NCI-H1105 (cell line): ENCODE measurements around the gene KIF1B.

ENCODE experiments used
- DNase-seq: peaks from one replicate; lab custom pipeline; 2025; lab: John Stamatoyannopoulos, UW

Gene KIF1B

GRCh38 chr1:10338047-10338446, 127.7 kb downstream of the KIF1B start:
- DNase-seq, result peak; percentile 9

- no peak for DNase-seq
These were observed 128.2 kb downstream of the KIF1B start for GRCh38 chr1:10338611-10339010.

GRCh38 chr1:10339036-10339567, 128.7 kb downstream of the KIF1B start:
- DNase-seq, result no peak

GRCh38 chr1:10339815-10340214, 129.4 kb downstream of the KIF1B start:
- no peak for DNase-seq

GRCh38 chr1:10340930-10341590, 130.7 kb downstream of the KIF1B start:
- no peak for DNase-seq

GRCh38 chr1:10347109-10347508, 136.7 kb downstream of the KIF1B start:
- no peak for DNase-seq

- DNase-seq, result no peak
These were observed 142.9 kb downstream of the KIF1B start for GRCh38 chr1:10353282-10353681.

- DNase-seq, result no peak
These were observed 143.3 kb downstream of the KIF1B start for GRCh38 chr1:10353693-10354092.

- DNase-seq, result no peak
These were observed 149.7 kb downstream of the KIF1B start for GRCh38 chr1:10360045-10360444.

- DNase-seq, result no peak
These were observed 151.1 kb downstream of the KIF1B start for GRCh38 chr1:10361515-10361914.

- no peak for DNase-seq
These were observed 157.8 kb downstream of the KIF1B start for GRCh38 chr1:10368194-10368593.

GRCh38 chr1:10374442-10374860, 164.1 kb downstream of the KIF1B start:
- DNase-seq, result no peak

- DNase-seq, result peak; percentile 16
These were observed 167.1 kb downstream of the KIF1B start for GRCh38 chr1:10377365-10378029.

- DNase-seq, result no peak
These were observed 167.9 kb downstream of the KIF1B start for GRCh38 chr1:10378081-10378841.

GRCh38 chr1:10379101-10379620, 168.8 kb downstream of the KIF1B start:
- DNase-seq, result no peak

- DNase-seq, result no peak
These were observed 169.3 kb downstream of the KIF1B start for GRCh38 chr1:10379676-10380075.

GRCh38 chr1:10380594-10381275, 170.4 kb downstream of the KIF1B start:
- no peak for DNase-seq

GRCh38 chr1:10383630-10384029, 173.3 kb downstream of the KIF1B start:
- DNase-seq, result no peak

- no peak for DNase-seq
These were observed 173.8 kb downstream of the KIF1B start for GRCh38 chr1:10384219-10384618.

- no peak for DNase-seq
These were observed 176.6 kb downstream of the KIF1B start for GRCh38 chr1:10386761-10387676.
